PC-3 (cell line): Measurements from ENCODE around the gene CYBC1. TPM values are rescaled to one million over a fixed set of nuclear protein-coding genes. Genes with fewer than 3 reads are reported as not detected.
"Not testable (repeated sequence)": the region's sequence is repeated elsewhere in the genome, so short reads cannot be mapped to it uniquely, and the experiment has no call there.

Source experiments
- ATAC-seq: fragments of 200-7000 bp; cut with Tn5 transposase; 2 replicates; pipeline ENCODE4 v1.9.1; 2020; ENCODE audit warnings: mild to moderate bottlenecking, moderate library complexity
- BruUV-seq: library from RNA; stranded (reverse); fragments of 400-500 nt; replicated peaks from 2 replicates; lab custom pipeline; 2021; lab: Mats Ljungman, UMichigan
- CTCF ChIA-PET: fragments of 300-600 bp; sonication (Branson Sonifier 250); formaldehyde crosslinking; loops from one replicate; lab custom pipeline; 2022; ENCODE audit warnings: antibody characterized with exemption; lab: Charles Lee
- POLR2A ChIA-PET: fragments of 300-600 bp; sonication (Branson Sonifier 250); formaldehyde crosslinking; loops from one replicate; lab custom pipeline; 2022; ENCODE audit warnings: antibody characterized with exemption; ENCODE audit not compliant: unreplicated experiment; lab: Charles Lee
- DNase-seq: peaks from one replicate; pipeline ENCODE4 v3.0.0-alpha.2; 2015
- H2AFZ ChIP-seq: fragments of 300-600 bp; sonication (generic); 2 replicates; pipeline ENCODE4 v1.6.0; 2016; ENCODE audit warnings: antibody characterized with exemption, low read length
- H3F3A ChIP-seq: fragments of 300-600 bp; sonication (generic); one replicate; pipeline ENCODE4 v1.6.0; 2017; ENCODE audit warnings: antibody characterized with exemption, low read length, control low read depth, mild to moderate bottlenecking; ENCODE audit not compliant: unreplicated experiment
- H3K27ac ChIP-seq: fragments of 300-600 bp; sonication (generic); 2 replicates; pipeline ENCODE4 v1.5.1; 2016; ENCODE audit warnings: mild to moderate bottlenecking, low read length
- H3K27me3 ChIP-seq: fragments of 300-600 bp; sonication (generic); 2 replicates; pipeline ENCODE4 v1.6.1; 2016; ENCODE audit warnings: low read length, mixed read lengths
- H3K36me3 ChIP-seq: fragments of 300-600 bp; sonication (generic); 2 replicates; pipeline ENCODE4 v1.6.1; 2016; ENCODE audit warnings: low read depth, mixed run types, low read length, mixed read lengths
- H3K4me1 ChIP-seq: fragments of 300-600 bp; sonication (generic); 2 replicates; pipeline ENCODE4 v1.5.1; 2016; ENCODE audit warnings: low read length; ENCODE audit not compliant: insufficient read depth
- H3K4me2 ChIP-seq: fragments of 300-600 bp; sonication (generic); 2 replicates; pipeline ENCODE4 v1.6.0; 2016; ENCODE audit warnings: low read length
- H3K4me3 ChIP-seq: fragments of 300-600 bp; sonication (generic); 2 replicates; pipeline ENCODE4 v1.5.1; 2016; ENCODE audit warnings: mild to moderate bottlenecking, low read length, mixed read lengths
- H3K79me2 ChIP-seq: fragments of 300-600 bp; sonication (generic); 2 replicates; pipeline ENCODE4 v1.6.1; 2017; ENCODE audit warnings: low read length, mixed read lengths
- H3K9ac ChIP-seq: fragments of 300-600 bp; sonication (generic); 2 replicates; pipeline ENCODE4 v1.6.0; 2016; ENCODE audit warnings: mild to moderate bottlenecking, low read length
- H3K9me2 ChIP-seq: fragments of 300-600 bp; sonication (generic); replicated peaks from 2 replicates; pipeline ENCODE4 v1.6.1; 2016; ENCODE audit warnings: mixed run types, low read length, mixed read lengths
- H3K9me3 ChIP-seq: fragments of 300-600 bp; sonication (generic); 2 replicates; pipeline ENCODE4 v1.6.1; 2016; ENCODE audit warnings: low read length, mixed read lengths
- H4K20me1 ChIP-seq: fragments of 300-600 bp; sonication (generic); 2 replicates; pipeline ENCODE4 v1.6.1; 2016; ENCODE audit warnings: low read length, mixed read lengths
- EZH2 ChIP-seq: fragments of 300-600 bp; sonication (generic); IDR thresholded peaks from one replicate; pipeline ENCODE4 v1.6.1; 2017; ENCODE audit warnings: antibody characterized with exemption, mild to moderate bottlenecking, low read length; ENCODE audit not compliant: unreplicated experiment
- EZH2phosphoT487 ChIP-seq: fragments of 300-600 bp; sonication (generic); IDR thresholded peaks from 2 replicates; pipeline ENCODE4 v1.6.1; 2018; ENCODE audit warnings: mild to moderate bottlenecking, antibody characterized with exemption, low read length, borderline replicate concordance
- intact Hi-C: fragments of 100-400 bp; cut with micrococcal nuclease; formaldehyde crosslinking; loops from 2 replicates; pipeline ENCODE4 v1.9.0; 2023
- total RNA-seq: library from RNA; depleted of rRNA; stranded (reverse); fragments of >200 nt; gene quantifications from 2 replicates; pipeline ENCODE4 v1.2.3, GENCODE V29; 2014
- TF ChIP-seq, protein P1 (sequence below): fragments of 300-600 bp; sonication (generic); conservative IDR thresholded peaks from 2 replicates; pipeline ENCODE4 v1.5.1; 2017; ENCODE audit warnings: antibody characterized with exemption, low read depth, mild to moderate bottlenecking, low read length

Gene CYBC1
- total RNA-seq, 1 experiment from 2014 or later = 77.2 TPM

DNA sequence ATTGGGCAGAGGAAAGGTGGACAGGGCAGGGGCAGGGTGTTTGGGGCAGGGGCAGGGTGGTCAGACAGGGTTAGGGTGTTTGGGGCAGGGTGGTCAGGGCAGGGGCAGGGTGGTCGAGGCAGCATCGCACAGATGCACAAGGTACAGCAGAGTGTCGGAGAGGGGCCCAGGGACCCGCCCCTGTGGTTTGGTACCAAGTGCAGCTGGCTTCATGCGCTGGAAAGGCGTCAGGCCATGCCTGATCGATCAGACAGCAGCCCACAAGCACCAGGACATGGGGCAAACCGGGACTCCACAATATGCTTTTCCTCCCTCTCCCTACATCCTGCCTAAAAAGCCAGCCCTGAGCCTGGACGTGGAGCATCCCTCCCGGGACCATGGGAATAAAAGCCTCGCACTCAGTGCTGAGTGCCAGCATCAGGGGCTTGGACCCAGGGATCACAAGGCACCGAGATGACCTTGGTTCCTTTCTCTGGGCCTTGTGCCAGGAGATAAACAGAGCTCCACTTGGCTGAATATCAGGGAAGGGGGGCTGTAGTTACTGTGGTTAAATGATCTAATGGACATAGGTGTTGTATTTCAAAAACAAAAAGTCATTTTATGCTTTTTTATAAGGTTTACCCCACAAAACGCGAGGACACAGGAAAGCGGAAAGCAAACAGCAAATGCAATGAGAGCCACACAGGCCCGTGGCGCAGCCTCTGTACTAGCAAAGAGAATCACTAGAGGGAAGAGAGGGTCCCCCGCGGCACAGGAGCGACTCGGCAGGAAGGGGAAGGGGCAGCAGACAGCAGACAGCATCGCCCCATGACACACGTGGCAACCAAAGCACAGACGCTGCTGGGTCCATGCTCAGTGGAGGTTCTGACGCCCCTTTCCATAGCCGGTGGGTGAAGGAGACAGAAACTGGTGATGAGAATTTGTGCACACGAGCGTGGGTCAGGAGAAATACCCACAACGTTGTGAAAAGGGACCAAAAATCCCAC, 37.7 kb downstream of the CYBC1 start:
- H3K4me1 ChIP-seq = peaks cover 3% of the 10 kb centered on the region
- H3K9me3 ChIP-seq = no peaks in the 10 kb centered on the region
- H3K79me2 ChIP-seq = peaks cover 18% of the 10 kb centered on the region
- ChIA-PET CTCF (no interaction called here), POLR2A (no interaction called here)
- H3K36me3 ChIP-seq = no peaks in the 10 kb centered on the region
- no peak overlapping the region for H3K27ac ChIP-seq
- no peaks in the 10 kb centered on the region for H3F3A ChIP-seq
- no peak overlapping the region for H3K4me2 ChIP-seq
- TF ChIP-seq, protein P1, sequence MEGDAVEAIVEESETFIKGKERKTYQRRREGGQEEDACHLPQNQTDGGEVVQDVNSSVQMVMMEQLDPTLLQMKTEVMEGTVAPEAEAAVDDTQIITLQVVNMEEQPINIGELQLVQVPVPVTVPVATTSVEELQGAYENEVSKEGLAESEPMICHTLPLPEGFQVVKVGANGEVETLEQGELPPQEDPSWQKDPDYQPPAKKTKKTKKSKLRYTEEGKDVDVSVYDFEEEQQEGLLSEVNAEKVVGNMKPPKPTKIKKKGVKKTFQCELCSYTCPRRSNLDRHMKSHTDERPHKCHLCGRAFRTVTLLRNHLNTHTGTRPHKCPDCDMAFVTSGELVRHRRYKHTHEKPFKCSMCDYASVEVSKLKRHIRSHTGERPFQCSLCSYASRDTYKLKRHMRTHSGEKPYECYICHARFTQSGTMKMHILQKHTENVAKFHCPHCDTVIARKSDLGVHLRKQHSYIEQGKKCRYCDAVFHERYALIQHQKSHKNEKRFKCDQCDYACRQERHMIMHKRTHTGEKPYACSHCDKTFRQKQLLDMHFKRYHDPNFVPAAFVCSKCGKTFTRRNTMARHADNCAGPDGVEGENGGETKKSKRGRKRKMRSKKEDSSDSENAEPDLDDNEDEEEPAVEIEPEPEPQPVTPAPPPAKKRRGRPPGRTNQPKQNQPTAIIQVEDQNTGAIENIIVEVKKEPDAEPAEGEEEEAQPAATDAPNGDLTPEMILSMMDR = no peak
- TF ChIP-seq EZH2phosphoT487 (no peak), EZH2 (no peak)
- BruUV-seq = no TSS peak
- no peaks in the 10 kb centered on the region for H3K9me2 ChIP-seq
- DNase-seq (no peak), ATAC-seq (no peak)
- no peak overlapping the region for H3K9ac ChIP-seq
- H3K4me3 ChIP-seq = no peak overlapping the region
- no peak overlapping the region for H2AFZ ChIP-seq
- H3K27me3 ChIP-seq = no peaks in the 10 kb centered on the region
- peaks cover 20% of the 10 kb centered on the region; the same call in 1 of the 2 replicates for H4K20me1 ChIP-seq
- intact Hi-C loops = loop anchor here (5.0 to 10.0 kb wide), 2 partner anchors 61 to 82 kb away; no protein-coding TSS in a partner anchor

DNA sequence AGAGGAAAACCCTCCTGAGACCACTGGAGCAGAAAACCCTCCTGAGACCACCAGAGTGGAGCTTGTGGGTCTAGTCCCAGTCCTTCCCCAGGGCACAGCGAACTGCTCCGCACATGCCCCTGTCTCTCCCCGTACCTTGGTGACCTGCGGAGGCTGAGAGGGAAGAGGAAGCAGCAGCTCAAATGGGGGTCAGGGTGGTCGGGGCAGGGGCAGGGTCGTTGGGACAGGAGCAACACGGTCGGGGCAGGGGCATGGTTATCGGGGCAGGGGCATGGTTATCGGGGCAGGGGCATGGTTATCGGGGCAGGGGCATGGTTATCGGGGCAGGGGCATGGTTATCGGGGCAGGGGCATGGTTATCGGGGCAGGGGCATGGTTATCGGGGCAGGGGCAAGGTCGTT, 38.5 kb downstream of the CYBC1 start:
- not testable (repeated sequence) for ATAC-seq
- intact Hi-C loops = loop anchor here (5.0 to 10.0 kb wide), 2 partner anchors 60 to 83 kb away; no protein-coding TSS in a partner anchor
- peaks cover 16% of the 10 kb centered on the region; the same call in 1 of the 2 replicates for H4K20me1 ChIP-seq

DNA sequence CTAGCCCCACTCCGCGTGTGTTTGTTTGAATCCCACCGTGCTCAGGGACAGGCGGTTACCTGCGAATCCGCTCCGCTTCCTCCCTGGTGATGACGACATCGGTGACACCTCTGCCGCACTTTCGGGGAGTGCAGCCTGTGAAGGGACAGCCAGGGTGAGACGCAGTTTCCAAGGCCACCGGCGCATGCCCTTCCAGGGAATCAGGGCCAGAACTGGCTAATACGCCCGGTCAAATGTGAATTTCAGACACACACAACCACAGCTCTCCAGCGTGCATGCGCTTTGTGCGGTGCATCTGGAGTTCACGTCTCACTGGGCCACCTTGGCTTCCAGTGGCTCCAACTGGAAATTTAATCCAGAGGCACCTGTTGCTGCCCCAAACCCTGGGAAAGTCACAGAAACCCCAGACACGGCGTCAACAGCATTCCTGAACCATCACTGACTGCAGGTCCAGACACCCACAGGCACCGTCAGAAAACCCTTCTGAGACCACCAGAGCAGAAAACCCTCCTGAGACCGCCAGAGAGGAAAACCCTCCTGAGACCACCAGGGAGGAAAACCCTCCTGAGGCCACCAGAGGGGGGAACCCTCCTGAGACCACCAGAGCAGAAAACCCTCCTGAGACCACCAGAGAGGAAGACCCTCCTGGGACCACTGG, 39.0 kb downstream of the CYBC1 start:
- no peak for TF ChIP-seq EZH2
- TF ChIP-seq EZH2phosphoT487 = no peak
- TF ChIP-seq, protein P1 = no peak

More for the DNA sequence above, 38.5 kb downstream of the CYBC1 start:
- BruUV-seq, H3K4me1 ChIP-seq, CTCF ChIA-PET, H3K9me2 ChIP-seq, POLR2A ChIA-PET, H2AFZ ChIP-seq, H3K36me3 ChIP-seq, H3F3A ChIP-seq, H3K27me3 ChIP-seq, H3K9me3 ChIP-seq, H3K9ac ChIP-seq, DNase-seq, H3K4me2 ChIP-seq, H3K27ac ChIP-seq, H3K4me3 ChIP-seq: not testable (repeated sequence)
- H3K79me2 ChIP-seq = peaks cover 14% of the 10 kb centered on the region

More for the DNA sequence above, 39.0 kb downstream of the CYBC1 start:
- Histone ChIP-seq H3K9me3 (no peaks in the 10 kb centered on the region), H3K9ac (no peak overlapping the region), H3K79me2 (peaks cover 14% of the 10 kb centered on the region; the same call in 1 of the 2 replicates), H3K4me1 (no peaks in the 10 kb centered on the region), H3K4me2 (no peak overlapping the region), H4K20me1 (peaks cover 16% of the 10 kb centered on the region; the same call in 1 of the 2 replicates), H3K4me3 (no peak overlapping the region), H3K36me3 (no peaks in the 10 kb centered on the region), H2AFZ (no peak overlapping the region), H3K9me2 (no peaks in the 10 kb centered on the region), H3K27ac (no peak overlapping the region), H3K27me3 (no peaks in the 10 kb centered on the region), H3F3A (no peaks in the 10 kb centered on the region)
- BruUV-seq = no TSS peak
- intact Hi-C loops = loop anchor here (5.0 to 10.0 kb wide), 2 partner anchors 59 to 83 kb away; no protein-coding TSS in a partner anchor
- ATAC-seq (no peak), DNase-seq (no peak)
- CTCF ChIA-PET = no interaction called here
- POLR2A ChIA-PET = no interaction called here
